HepG2 (cell line): Measurements from ENCODE around the gene MRPL27. TPM values are rescaled to one million over a fixed set of nuclear protein-coding genes. Genes with fewer than 3 reads are reported as not detected.

Experiments used
- ATF7 ChIP-seq, 2 experiments: fragments of 450-650 bp in 1 of 2; sonication (generic) in 1 of 2; formaldehyde crosslinking in 1 of 2; IDR thresholded peaks; 2 replicates each; pipeline versions ENCODE4 v1.4.0 to v1.6.1; 2016 to 2020; ENCODE audit warnings: antibody characterized with exemption in 1 of 2, mild to moderate bottlenecking in 1 of 2, missing genetic modification reagents in 1 of 2
- CBX5 ChIP-seq: sonication (generic); formaldehyde crosslinking; IDR thresholded peaks from 2 replicates; pipeline ENCODE4 v1.4.0; 2020; ENCODE audit warnings: missing genetic modification reagents, borderline replicate concordance
- CENPX ChIP-seq: sonication (generic); formaldehyde crosslinking; IDR thresholded peaks from 2 replicates; pipeline ENCODE4 v1.9.0; 2021; ENCODE audit warnings: mild to moderate bottlenecking, missing genetic modification reagents, moderate library complexity
- FLYWCH1 ChIP-seq: sonication (generic); formaldehyde crosslinking; IDR thresholded peaks from 2 replicates; pipeline ENCODE4 v1.8.1; 2023; ENCODE audit warnings: mild to moderate bottlenecking, missing genetic modification reagents
- FOSL1 ChIP-seq: sonication (generic); formaldehyde crosslinking; IDR thresholded peaks from 2 replicates; pipeline ENCODE4 v1.9.0; 2021; ENCODE audit warnings: missing genetic modification reagents, borderline replicate concordance
- HCFC1 ChIP-seq: fragments of 150-350 bp; IDR thresholded peaks from 2 replicates; pipeline ENCODE4 v1.6.1; 2014; ENCODE audit warnings: low read depth, low read length
- HNRNPUL1 ChIP-seq: fragments of 200-400 bp; formaldehyde crosslinking; IDR thresholded peaks from 2 replicates; pipeline ENCODE4 v1.6.1; 2017; ENCODE audit warnings: low read depth, mild to moderate bottlenecking, low read length, moderate library complexity
- IRF9 ChIP-seq: sonication (generic); formaldehyde crosslinking; IDR thresholded peaks from 2 replicates; pipeline ENCODE4 v1.8.0; 2022; ENCODE audit warnings: missing genetic modification reagents, mild to moderate bottlenecking, borderline replicate concordance
- JUNB ChIP-seq: sonication (generic); formaldehyde crosslinking; IDR thresholded peaks from 2 replicates; pipeline ENCODE4 v1.8.0; 2022; ENCODE audit warnings: missing genetic modification reagents, mild to moderate bottlenecking, borderline replicate concordance
- LRRFIP1 ChIP-seq: sonication (generic); formaldehyde crosslinking; conservative IDR thresholded peaks from 2 replicates; pipeline ENCODE4 v1.4.0; 2020; ENCODE audit warnings: missing genetic modification reagents
- MAF1 ChIP-seq: sonication (generic); formaldehyde crosslinking; IDR thresholded peaks from 2 replicates; pipeline ENCODE4 v1.5.0; 2020; ENCODE audit warnings: missing genetic modification reagents, borderline replicate concordance
- MED8 ChIP-seq: sonication (generic); formaldehyde crosslinking; IDR thresholded peaks from 2 replicates; pipeline ENCODE4 v1.8.1; 2023; ENCODE audit warnings: mild to moderate bottlenecking, missing genetic modification reagents; ENCODE audit not compliant: insufficient replicate concordance
- MTF1 ChIP-seq: sonication (generic); formaldehyde crosslinking; IDR thresholded peaks from 2 replicates; pipeline ENCODE4 v1.5.0; 2020; ENCODE audit warnings: missing genetic modification reagents
- RARA ChIP-seq: IDR thresholded peaks from 2 replicates; pipeline ENCODE4 v1.6.1; 2016; ENCODE audit warnings: missing genetic modification reagents, missing compliant biosample characterization
- SYNCRIP ChIP-seq: fragments of 200-400 bp; formaldehyde crosslinking; IDR thresholded peaks from 2 replicates; pipeline ENCODE4 v1.6.1; 2018; ENCODE audit warnings: mild to moderate bottlenecking, low read depth, low read length; ENCODE audit not compliant: insufficient read depth
- ZNF264 ChIP-seq: sonication (generic); formaldehyde crosslinking; IDR thresholded peaks from 2 replicates; pipeline ENCODE4 v1.4.0; 2020; ENCODE audit warnings: missing genetic modification reagents
- ZNF468 ChIP-seq: sonication (generic); formaldehyde crosslinking; IDR thresholded peaks from 2 replicates; pipeline ENCODE4 v1.8.0; 2022; ENCODE audit warnings: mild to moderate bottlenecking, moderate library complexity, missing genetic modification reagents
- ZNF484 ChIP-seq: sonication (generic); formaldehyde crosslinking; IDR thresholded peaks from 2 replicates; pipeline ENCODE4 v1.5.1; 2020; ENCODE audit warnings: mild to moderate bottlenecking, low read depth, missing genetic modification reagents, borderline replicate concordance
- ZNF580 ChIP-seq: IDR thresholded peaks from 2 replicates; pipeline ENCODE4 v1.6.1; 2016; ENCODE audit warnings: low read depth, borderline replicate concordance
- ZNF766 ChIP-seq: sonication (generic); formaldehyde crosslinking; IDR thresholded peaks from 2 replicates; pipeline ENCODE4 v1.5.0; 2020; ENCODE audit warnings: missing genetic modification reagents, borderline replicate concordance
- ZNF790 ChIP-seq: sonication (generic); formaldehyde crosslinking; IDR thresholded peaks from 2 replicates; pipeline ENCODE4 v1.8.0; 2022; ENCODE audit warnings: missing genetic modification reagents, mild to moderate bottlenecking, borderline replicate concordance
- ZXDC ChIP-seq: sonication (generic); formaldehyde crosslinking; IDR thresholded peaks from 2 replicates; pipeline ENCODE4 v1.5.0; 2020; ENCODE audit warnings: mild to moderate bottlenecking, missing genetic modification reagents
- ZZZ3 ChIP-seq: sonication (generic); formaldehyde crosslinking; IDR thresholded peaks from 2 replicates; pipeline ENCODE4 v1.4.0; 2020; ENCODE audit warnings: missing genetic modification reagents, mild to moderate bottlenecking, borderline replicate concordance
- polyA plus RNA-seq, 8 experiments: library from polyadenylated mRNA; depleted of rRNA in 3 of 8; stranded (reverse) in 7 of 8; unstranded in 1 of 8; fragments of >200 nt; fragmentation: Illumina TruSeq in 4 of 8; extraction: Trizol in 4 of 8; gene quantifications; 2 replicates each; pipeline versions ENCODE4 v1.2.1 to v1.2.3, GENCODE V29; 2011 to 2016; ENCODE audit warnings: low read depth in 4 of 8, missing spikeins in 1 of 8, mixed read lengths in 1 of 8; ENCODE audit not compliant: insufficient read depth in 1 of 8
- total RNA-seq, 5 experiments: library from RNA; depleted of rRNA; stranded (reverse); fragments of >200 nt; fragmentation: Illumina TruSeq; extraction: Trizol; gene quantifications; 2 replicates each; pipeline ENCODE4 v1.2.3, GENCODE V29; 2016; ENCODE audit warnings: low read depth in 1 of 5

Gene MRPL27
- total and polyA plus RNA-seq, 2 of the 13 experiments (the other 11 are each of a cell fraction or from before 2014, with no cell fraction given) = 137 to 217 TPM

- TF ChIP-seq LRRFIP1 (CRISPR knock-in tag) (no peak), ZZZ3 (no peak; the same call in 1 of the 2 replicates), ZNF264 (CRISPR knock-in tag) (peak; percentile 85), JUNB (CRISPR knock-in tag) (no peak), HCFC1 (no peak), FOSL1 (CRISPR knock-in tag) (no peak), ZNF484 (CRISPR knock-in tag) (no peak), FLYWCH1 (no peak), ZXDC (CRISPR knock-in tag) (0 out of 2 replicates have a peak, but pooled peaks have one; percentile 48), ATF7 (IDR thresholded peaks at IDR 0.05) (no peak), ATF7 (CRISPR knock-in tag; IDR thresholded peaks at IDR 0.05) (no peak), IRF9 (CRISPR knock-in tag) (no peak), ZNF790 (CRISPR knock-in tag) (0 out of 2 replicates have a peak, but pooled peaks have one; percentile 79), ZNF468 (CRISPR knock-in tag) (peak; percentile 20; the same call in 1 of the 2 replicates), ZNF580 (CRISPR knock-in tag) (no peak), CBX5 (CRISPR knock-in tag) (no peak), MAF1 (CRISPR knock-in tag) (no peak), RARA (CRISPR knock-in tag) (no peak), HNRNPUL1 (no peak), MTF1 (CRISPR knock-in tag) (no peak), SYNCRIP (no peak), ZNF766 (CRISPR knock-in tag) (peak; percentile 88), MED8 (CRISPR knock-in tag) (peak; percentile 48), CENPX (no peak)
Measured at GRCh38 chr17:50345432-50346312, 27.3 kb downstream of the MRPL27 start, which contains the start of gene XYLT2 (continued).
